Stomach (tissue), 19 donors: ENCODE data around the gene PRR12. TPM values are rescaled to one million over a fixed set of nuclear protein-coding genes. Genes with fewer than 3 reads are reported as not detected.

Experiments
- DNase-seq, 2 donors: peaks; one replicate each; pipeline versions ENCODE4 v3.0.0 to v3.0.0-alpha.2; 2013 to 2019
- H3K27ac ChIP-seq, 5 donors: fragments of 200-600 bp in 4 of 5; sonication (generic) in 4 of 5; one replicate each; pipeline ENCODE4 v1.5.1; 2013 to 2019; ENCODE audit warnings: mild to moderate bottlenecking in 1 of 5, moderate library complexity in 1 of 5
- H3K27me3 ChIP-seq, 3 donors: fragments of 200-600 bp; sonication (generic); one replicate each; pipeline ENCODE4 v1.5.1; 2017 to 2019; ENCODE audit warnings: mixed run types in 1 of 3
- H3K36me3 ChIP-seq, 4 donors: fragments of 200-600 bp; sonication (generic); 1 replicate in 3 of 4; 2 replicates in 1 of 4; pipeline ENCODE4 v1.5.1; 2016 to 2019
- H3K4me1 ChIP-seq, 4 donors: fragments of 200-600 bp; sonication (generic); one replicate each; pipeline ENCODE4 v1.5.1; 2016 to 2019
- H3K4me3 ChIP-seq, 4 donors: fragments of 200-600 bp; sonication (generic) in 3 of 4; one replicate each; pipeline ENCODE4 v1.5.1; 2016 to 2019; ENCODE audit warnings: mild to moderate bottlenecking in 1 of 4
- H3K9me3 ChIP-seq, 4 donors: fragments of 200-600 bp; sonication (generic); one replicate each; pipeline ENCODE4 v1.5.1; 2016 to 2019
- CTCF ChIP-seq, 7 experiments: fragments of 450-650 bp in 4 of 7; fragments of 200-600 bp in 3 of 7; sonication (generic) in 3 of 7; IDR thresholded peaks; one replicate each; pipeline ENCODE4 v1.5.1; 2016 to 2019; ENCODE audit warnings: antibody characterized with exemption in 7 of 7, control low read depth in 2 of 7, mild to moderate bottlenecking in 1 of 7
- EP300 ChIP-seq: sonication (generic); formaldehyde crosslinking; IDR thresholded peaks from one replicate; pipeline ENCODE4 v1.6.1; 2017; ENCODE audit warnings: antibody characterized with exemption
- POLR2A ChIP-seq, 4 donors: fragments of 450-650 bp; IDR thresholded peaks; one replicate each; pipeline ENCODE4 v1.6.1; 2016; ENCODE audit warnings: antibody characterized with exemption in 4 of 4, control low read depth in 2 of 4, mild to moderate bottlenecking in 1 of 4, moderate library complexity in 1 of 4
- POLR2AphosphoS5 ChIP-seq, 3 donors: sonication (generic); formaldehyde crosslinking; IDR thresholded peaks; one replicate each; pipeline ENCODE4 v1.6.1; 2016; ENCODE audit warnings: antibody characterized with exemption in 3 of 3
- WGBS, 5 donors: extraction: QIAGEN DNeasy Blood & Tissue Kit in 3 of 5; methylation state at CpG; one replicate each; pipeline versions ENCODE4 v1.1.5 to v1.1.7; 2013 to 2018; 5-methylcytosine and 5-hydroxymethylcytosine counted together
- intact Hi-C: fragments of 100-400 bp; cut with DNase I; formaldehyde crosslinking; loops from one replicate; pipeline ENCODE4 v1.15.1; 2023; ENCODE audit warnings: low total_unique reads
- long read RNA-seq, 10 donors: transcript quantifications; one replicate each; lab custom pipeline, GENCODE V29; 2026
- polyA plus RNA-seq, 3 donors: library from polyadenylated mRNA; stranded (reverse); fragments of 200-250 nt; gene quantifications; one replicate each; pipeline ENCODE4 v1.2.3, GENCODE V29; 2013
- total RNA-seq, 5 donors: library from RNA; depleted of rRNA; stranded (reverse); fragments of >200 nt; gene quantifications; one replicate each; pipeline versions ENCODE4 v1.1.0 to v1.2.3, GENCODE V29; 2014 to 2016
- donor health status: healthy with polysubstance abuse.
- donor health status: Bipolar disorder and iron deficiency.
- donor health status: healthy.

The PRR12 gene
- 10 to 100 TPM in 3 of 5 donors, 1 to 10 TPM in 2; 4.6 to 88.3 (median 13.9) TPM for total RNA-seq
- 10 to 100 TPM in 1 of 3 donors, 1 to 10 TPM in 2; 3.1 to 16.7 (median 5.6) TPM for polyA plus RNA-seq
- long read RNA-seq, donor 1, result 0 reads
- long read RNA-seq, donor 2, partial matches to known transcripts, result 5 of 5 reads
- long read RNA-seq, donor 2, other reads (novel, unspliced or antisense), result 0 of 5 reads
- long read RNA-seq, donor 3, partial matches to known transcripts, result 5 of 5 reads
- long read RNA-seq, donor 3, other reads (novel, unspliced or antisense), result 0 of 5 reads
- long read RNA-seq, donor 4, result 0 reads
- long read RNA-seq, donor 5, partial matches to known transcripts, result 11 of 11 reads
- long read RNA-seq, donor 5, other reads (novel, unspliced or antisense), result 0 of 11 reads
- long read RNA-seq, donor 6, partial matches to known transcripts, result 12 of 12 reads
- long read RNA-seq, donor 6, other reads (novel, unspliced or antisense), result 0 of 12 reads
- long read RNA-seq, donor 7, partial matches to known transcripts, result 8 of 8 reads
- long read RNA-seq, donor 7, other reads (novel, unspliced or antisense), result 0 of 8 reads
- long read RNA-seq, donor 8, result 0 reads
- long read RNA-seq, donor 9, partial matches to known transcripts, result 5 of 7 reads
- long read RNA-seq, donor 9, other reads (novel, unspliced or antisense), result 0 of 7 reads
- long read RNA-seq, donor 10, result 0 reads

GRCh38 chr19:49590971-49591730, at the start of gene PRR12:
Gene PRR12 (plus strand): TSS chr19:49591182. CDS start chr19:49591655, 473 bp downstream.
- WGBS, 5 donors, result 0 to 2% (median 1%) methylated on average over 34 to 60 of the region's 66 CpGs
- no peak for TF ChIP-seq POLR2AphosphoS5 (IDR thresholded peaks at IDR 0.05)
- Histone ChIP-seq H3K9me3 (no peaks in the 10 kb centered on the region), H3K36me3 (peaks cover 20 to 24% (median 23%) of the 10 kb centered on the region in 4 donors), H3K27ac (peak within 1 kb of the TSS; percentile 92 to 99 (median 96)), H3K4me1 (peaks cover 21 to 53% (median 45%) of the 10 kb centered on the region in 4 donors), H3K27me3 (no peaks in the 10 kb centered on the region), H3K4me3 (peak within 1 kb of the TSS; percentile 70 to 95 (median 90))
- peak; percentile 59 to 91 for DNase-seq
- intact Hi-C loops, result no loop called here

GRCh38 chr19:49541914-49542313, 49.1 kb upstream of the PRR12 start:
- TF ChIP-seq POLR2AphosphoS5 (IDR thresholded peaks at IDR 0.05) (no peak), POLR2A (IDR thresholded peaks at IDR 0.05) (no peak), CTCF (IDR thresholded peaks at IDR 0.05) (no peak), EP300 (no peak)
- Histone ChIP-seq H3K4me1 (peaks cover 2 to 9% (median 6%) of the 10 kb centered on the region in 4 donors), H3K36me3 (peaks cover 6 to 61% (median 41%) of the 10 kb centered on the region in 4 donors), H3K27me3 (no peaks in the 10 kb centered on the region), H3K4me3 (no peak overlapping the region), H3K27ac (no peak overlapping the region), H3K9me3 (no peaks in the 10 kb centered on the region)
- DNase-seq, result no peak
- intact Hi-C loops, result loop anchor here (5.0 kb wide), 1 partner anchor 35 kb away; no protein-coding TSS in a partner anchor
- 83 to 89% (median 86%) methylated on average over 6 of the region's 6 CpGs for WGBS, 5 donors

GRCh38 chr19:49542446-49542845, 48.5 kb upstream of the PRR12 start:
- 89 to 95% (median 94%) methylated on average over 11 to 16 of the region's 16 CpGs for WGBS, 5 donors
- intact Hi-C loops, result loop anchor here (5.0 kb wide), 1 partner anchor 35 kb away; no protein-coding TSS in a partner anchor

GRCh38 chr19:49543032-49543431, 48.0 kb upstream of the PRR12 start:
- 80 to 95% (median 89%) methylated on average over 14 of the region's 14 CpGs for WGBS, 5 donors
- Histone ChIP-seq H3K36me3 (peaks cover 6 to 50% (median 32%) of the 10 kb centered on the region in 4 donors), H3K27me3 (no peaks in the 10 kb centered on the region), H3K27ac (no peak overlapping the region), H3K4me1 (peaks cover 5 to 14% (median 7%) of the 10 kb centered on the region in 4 donors), H3K4me3 (no peak overlapping the region), H3K9me3 (no peaks in the 10 kb centered on the region)
- TF ChIP-seq CTCF (IDR thresholded peaks at IDR 0.05) (no peak), POLR2A (IDR thresholded peaks at IDR 0.05) (no peak), POLR2AphosphoS5 (IDR thresholded peaks at IDR 0.05) (no peak), EP300 (no peak)
- intact Hi-C loops, result loop anchor here (5.0 kb wide), 1 partner anchor 36 kb away; no protein-coding TSS in a partner anchor
- no peak for DNase-seq

More at GRCh38 chr19:49542446-49542845, 48.5 kb upstream of the PRR12 start:
- Histone ChIP-seq H3K27ac (no peak overlapping the region), H3K27me3 (no peaks in the 10 kb centered on the region), H3K9me3 (no peaks in the 10 kb centered on the region), H3K36me3 (peaks cover 6 to 56% (median 36%) of the 10 kb centered on the region in 4 donors), H3K4me1 (peaks cover 5 to 14% (median 7%) of the 10 kb centered on the region in 4 donors), H3K4me3 (no peak overlapping the region)
- TF ChIP-seq CTCF (IDR thresholded peaks at IDR 0.05), result no peak
- TF ChIP-seq POLR2AphosphoS5 (IDR thresholded peaks at IDR 0.05), result no peak
- TF ChIP-seq POLR2A (IDR thresholded peaks at IDR 0.05), result no peak
- no peak for TF ChIP-seq EP300
- DNase-seq, result no peak
